Liver (tissue), 9 donors: ENCODE data around the gene FOXD1. TPM values are rescaled to one million over a fixed set of nuclear protein-coding genes. Genes with fewer than 3 reads are reported as not detected.

Source experiments
- DNase-seq: peaks from one replicate; pipeline ENCODE4 v3.0.0-alpha.2; 2017; ENCODE audit warnings: low spot score
- H3K27ac ChIP-seq, 2 donors: one replicate each; pipeline ENCODE4 v1.7.0; 2013; ENCODE audit warnings: inconsistent platforms in 2 of 2, low read length in 2 of 2, control low read depth in 1 of 2, low read depth in 1 of 2, mild to moderate bottlenecking in 1 of 2
- H3K27me3 ChIP-seq, 4 donors: one replicate each; pipeline versions ENCODE4 v1.6.1 to v1.7.0; 2013; ENCODE audit warnings: low read length in 3 of 4, inconsistent platforms in 1 of 4, mild to moderate bottlenecking in 1 of 4, moderate library complexity in 1 of 4; ENCODE audit not compliant: control insufficient read depth in 4 of 4, insufficient read depth in 4 of 4
- H3K36me3 ChIP-seq, 4 donors: one replicate each; pipeline versions ENCODE4 v1.6.1 to v1.7.0; 2013; ENCODE audit warnings: low read length in 3 of 4, mild to moderate bottlenecking in 3 of 4, low read depth in 1 of 4, moderate library complexity in 1 of 4; ENCODE audit not compliant: control insufficient read depth in 4 of 4, insufficient read depth in 3 of 4
- H3K4me1 ChIP-seq, 4 donors: one replicate each; pipeline versions ENCODE4 v1.6.1 to v1.7.0; 2013; ENCODE audit warnings: low read length in 3 of 4, mild to moderate bottlenecking in 3 of 4, moderate library complexity in 1 of 4; ENCODE audit not compliant: control insufficient read depth in 4 of 4, insufficient read depth in 4 of 4
- H3K4me3 ChIP-seq, 3 donors: one replicate each; pipeline versions ENCODE4 v1.6.1 to v1.7.0; 2013; ENCODE audit warnings: low read length in 3 of 3, control low read depth in 1 of 3, low read depth in 1 of 3, mild to moderate bottlenecking in 1 of 3
- H3K9ac ChIP-seq, 2 donors: one replicate each; pipeline ENCODE4 v1.7.0; 2013; ENCODE audit warnings: low read length in 2 of 2, mild to moderate bottlenecking in 2 of 2, moderate library complexity in 2 of 2, control low read depth in 1 of 2, low read depth in 1 of 2
- H3K9me3 ChIP-seq, 4 donors: one replicate each; pipeline versions ENCODE4 v1.6.1 to v1.7.0; 2013; ENCODE audit warnings: low read length in 3 of 4; ENCODE audit not compliant: control insufficient read depth in 4 of 4
- EGR1 ChIP-seq, 2 donors: IDR thresholded peaks; 2 replicates each; pipeline ENCODE4 v1.6.1; 2016 to 2018; ENCODE audit warnings: antibody characterized with exemption in 2 of 2, low read depth in 2 of 2
- FOXA1 ChIP-seq: IDR thresholded peaks from 2 replicates; pipeline ENCODE4 v1.6.1; 2016; ENCODE audit warnings: antibody characterized with exemption
- FOXA2 ChIP-seq: IDR thresholded peaks from 2 replicates; pipeline ENCODE4 v1.6.1; 2016; ENCODE audit warnings: antibody characterized with exemption
- GABPA ChIP-seq, 2 donors: IDR thresholded peaks in 1 of 2; conservative IDR thresholded peaks in 1 of 2; 2 replicates each; pipeline ENCODE4 v1.6.1; 2016; ENCODE audit warnings: antibody characterized with exemption in 2 of 2, mild to moderate bottlenecking in 1 of 2, moderate library complexity in 1 of 2
- HNF4A ChIP-seq, 2 donors: conservative IDR thresholded peaks; 2 replicates each; pipeline ENCODE4 v1.6.1; 2016; ENCODE audit warnings: antibody characterized with exemption in 2 of 2, mild to moderate bottlenecking in 2 of 2
- HNF4G ChIP-seq: IDR thresholded peaks from 2 replicates; pipeline ENCODE4 v1.6.1; 2016; ENCODE audit warnings: antibody characterized with exemption
- JUND ChIP-seq, 2 donors: IDR thresholded peaks; 2 replicates each; pipeline ENCODE4 v1.6.1; 2016; ENCODE audit warnings: antibody characterized with exemption in 2 of 2
- NR2F2 ChIP-seq: IDR thresholded peaks from 2 replicates; pipeline ENCODE4 v1.6.1; 2016; ENCODE audit warnings: antibody characterized with exemption
- RAD21 ChIP-seq, 2 donors: IDR thresholded peaks; 2 replicates each; pipeline ENCODE4 v1.6.1; 2016; ENCODE audit warnings: antibody characterized with exemption in 2 of 2, mild to moderate bottlenecking in 2 of 2
- RXRA ChIP-seq, 2 donors: IDR thresholded peaks; 2 replicates each; pipeline ENCODE4 v1.6.1; 2017 to 2018; ENCODE audit warnings: antibody characterized with exemption in 2 of 2, mild to moderate bottlenecking in 1 of 2
- SP1 ChIP-seq: IDR thresholded peaks from 2 replicates; pipeline ENCODE4 v1.6.1; 2018; ENCODE audit warnings: antibody characterized with exemption, mild to moderate bottlenecking
- TAF1 ChIP-seq: conservative IDR thresholded peaks from 2 replicates; pipeline ENCODE4 v1.6.1; 2016; ENCODE audit warnings: antibody characterized with exemption, mild to moderate bottlenecking
- YY1 ChIP-seq: IDR thresholded peaks from 2 replicates; pipeline ENCODE4 v1.6.1; 2016; ENCODE audit warnings: antibody characterized with exemption, mild to moderate bottlenecking
- WGBS: extraction: QIAGEN DNeasy Blood & Tissue Kit; methylation state at CpG from one replicate; pipeline ENCODE4 v1.1.7; 2013; 5-methylcytosine and 5-hydroxymethylcytosine counted together
- polyA plus RNA-seq, 2 donors: library from polyadenylated mRNA; stranded (reverse) in 1 of 2; unstranded in 1 of 2; fragments of 200-250 nt in 1 of 2; fragments of >200 nt in 1 of 2; fragmentation: Nextera tagmentation in 1 of 2; extraction: Ambion mirVana in 1 of 2; gene quantifications; one replicate each; pipeline versions ENCODE4 v1.2.1 to v1.2.3, GENCODE V29; 2013 to 2015
- total RNA-seq, 2 donors: library from RNA; depleted of rRNA; stranded (reverse); fragments of >200 nt; gene quantifications; one replicate each; pipeline ENCODE4 v1.2.3, GENCODE V29; 2014
- TF ChIP-seq, protein P1 (sequence below): IDR thresholded peaks from 2 replicates; pipeline ENCODE4 v1.6.1; 2016; ENCODE audit warnings: antibody characterized with exemption
- TF ChIP-seq, protein P2 (sequence below): IDR thresholded peaks from 2 replicates; pipeline ENCODE4 v1.6.1; 2016; ENCODE audit warnings: antibody characterized with exemption, mild to moderate bottlenecking
- TF ChIP-seq, protein P3 (sequence below): IDR thresholded peaks from 2 replicates; pipeline ENCODE4 v1.6.1; 2016; ENCODE audit warnings: antibody characterized with exemption
- TF ChIP-seq, protein P4 (sequence below): fragments of 150-350 bp; IDR thresholded peaks from 2 replicates; pipeline ENCODE4 v1.5.1; 2017; ENCODE audit warnings: improper control_type of control experiment, low read depth, low read length; ENCODE audit not compliant: missing input control
- TF ChIP-seq, protein P5 (sequence below): IDR thresholded peaks from 2 replicates; pipeline ENCODE4 v1.6.1; 2016; ENCODE audit warnings: antibody characterized with exemption
- donor health status: healthy.
- donor health status: healthy.
- donor health status: healthy.
- donor health status: healthy.
- donor health status: healthy.

The FOXD1 gene
- total and polyA plus RNA-seq, 4 donors, result not detected

DNA sequence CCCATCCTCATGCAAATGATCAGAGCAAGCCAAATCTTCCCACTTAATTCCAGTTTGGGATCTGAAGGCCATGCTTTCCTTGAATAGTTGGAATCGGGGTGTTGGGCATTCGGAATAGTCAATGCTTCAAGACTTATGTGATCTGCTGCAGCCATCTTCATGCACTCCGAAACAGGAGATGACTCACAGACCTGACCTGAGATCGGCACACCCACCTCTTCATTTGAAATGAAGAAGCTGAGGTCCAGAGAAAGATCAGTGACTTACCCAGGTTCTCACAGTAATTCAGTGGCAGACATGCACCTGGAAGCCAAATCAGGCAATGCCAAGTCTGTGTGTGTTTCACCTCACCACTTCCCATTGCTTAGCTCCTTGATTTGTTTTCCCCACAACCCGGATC lies 33.0 kb downstream of the FOXD1 start:
- peaks cover 7 to 21% (median 11%) of the 10 kb centered on the region in 4 donors for H3K27me3 ChIP-seq
- TF ChIP-seq, protein P1, sequence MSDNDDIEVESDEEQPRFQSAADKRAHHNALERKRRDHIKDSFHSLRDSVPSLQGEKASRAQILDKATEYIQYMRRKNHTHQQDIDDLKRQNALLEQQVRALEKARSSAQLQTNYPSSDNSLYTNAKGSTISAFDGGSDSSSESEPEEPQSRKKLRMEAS, result no peak
- TF ChIP-seq JUND (IDR thresholded peaks at IDR 0.05) (no peak), RAD21 (IDR thresholded peaks at IDR 0.05) (no peak), RXRA (IDR thresholded peaks at IDR 0.05) (no peak), HNF4G (no peak), TAF1 (no peak), EGR1 (IDR thresholded peaks at IDR 0.05; ENCODE audit: low read depth in 2 of 2) (no peak), HNF4A (conservative IDR thresholded peaks at IDR 0.05) (no peak), NR2F2 (no peak), YY1 (no peak)
- TF ChIP-seq, protein P2, sequence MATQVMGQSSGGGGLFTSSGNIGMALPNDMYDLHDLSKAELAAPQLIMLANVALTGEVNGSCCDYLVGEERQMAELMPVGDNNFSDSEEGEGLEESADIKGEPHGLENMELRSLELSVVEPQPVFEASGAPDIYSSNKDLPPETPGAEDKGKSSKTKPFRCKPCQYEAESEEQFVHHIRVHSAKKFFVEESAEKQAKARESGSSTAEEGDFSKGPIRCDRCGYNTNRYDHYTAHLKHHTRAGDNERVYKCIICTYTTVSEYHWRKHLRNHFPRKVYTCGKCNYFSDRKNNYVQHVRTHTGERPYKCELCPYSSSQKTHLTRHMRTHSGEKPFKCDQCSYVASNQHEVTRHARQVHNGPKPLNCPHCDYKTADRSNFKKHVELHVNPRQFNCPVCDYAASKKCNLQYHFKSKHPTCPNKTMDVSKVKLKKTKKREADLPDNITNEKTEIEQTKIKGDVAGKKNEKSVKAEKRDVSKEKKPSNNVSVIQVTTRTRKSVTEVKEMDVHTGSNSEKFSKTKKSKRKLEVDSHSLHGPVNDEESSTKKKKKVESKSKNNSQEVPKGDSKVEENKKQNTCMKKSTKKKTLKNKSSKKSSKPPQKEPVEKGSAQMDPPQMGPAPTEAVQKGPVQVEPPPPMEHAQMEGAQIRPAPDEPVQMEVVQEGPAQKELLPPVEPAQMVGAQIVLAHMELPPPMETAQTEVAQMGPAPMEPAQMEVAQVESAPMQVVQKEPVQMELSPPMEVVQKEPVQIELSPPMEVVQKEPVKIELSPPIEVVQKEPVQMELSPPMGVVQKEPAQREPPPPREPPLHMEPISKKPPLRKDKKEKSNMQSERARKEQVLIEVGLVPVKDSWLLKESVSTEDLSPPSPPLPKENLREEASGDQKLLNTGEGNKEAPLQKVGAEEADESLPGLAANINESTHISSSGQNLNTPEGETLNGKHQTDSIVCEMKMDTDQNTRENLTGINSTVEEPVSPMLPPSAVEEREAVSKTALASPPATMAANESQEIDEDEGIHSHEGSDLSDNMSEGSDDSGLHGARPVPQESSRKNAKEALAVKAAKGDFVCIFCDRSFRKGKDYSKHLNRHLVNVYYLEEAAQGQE, result no peak
- TF ChIP-seq, protein P3, sequence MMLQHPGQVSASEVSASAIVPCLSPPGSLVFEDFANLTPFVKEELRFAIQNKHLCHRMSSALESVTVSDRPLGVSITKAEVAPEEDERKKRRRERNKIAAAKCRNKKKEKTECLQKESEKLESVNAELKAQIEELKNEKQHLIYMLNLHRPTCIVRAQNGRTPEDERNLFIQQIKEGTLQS, result no peak
- H3K27ac ChIP-seq, result no peak overlapping the region
- H3K4me1 ChIP-seq, result peaks cover 5 to 14% (median 10%) of the 10 kb centered on the region in 4 donors
- H3K4me3 ChIP-seq, result no peak overlapping the region
- H3K36me3 ChIP-seq, result no peaks in the 10 kb centered on the region
- 85% methylated on average over 5 of the region's 5 CpGs for WGBS
- no peak overlapping the region for H3K9ac ChIP-seq
- DNase-seq, result no peak
- H3K9me3 ChIP-seq, result no peaks in the 10 kb centered on the region

DNA sequence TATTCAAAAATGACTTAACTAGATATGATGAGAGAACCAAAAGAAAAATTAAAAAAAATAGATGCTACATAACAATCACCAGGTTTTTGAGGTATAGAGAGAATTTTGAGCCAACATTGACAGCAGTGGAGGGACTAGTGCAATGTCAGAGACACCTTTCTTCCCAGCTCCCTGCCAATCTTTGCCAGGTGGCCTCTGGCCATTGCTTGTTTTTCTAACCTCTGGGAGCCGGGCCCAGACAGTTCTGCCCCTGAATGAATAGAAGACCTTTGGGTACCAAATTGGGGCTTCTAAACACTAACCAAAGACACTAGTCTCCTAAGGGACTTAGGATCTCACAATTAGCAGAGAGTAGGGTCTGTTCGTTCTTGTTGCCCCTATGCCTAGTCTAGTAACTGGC lies 33.4 kb downstream of the FOXD1 start:
- peaks cover 5 to 11% (median 8%) of the 10 kb centered on the region in 4 donors for H3K4me1 ChIP-seq
- no peak overlapping the region for H3K4me3 ChIP-seq
- H3K27me3 ChIP-seq, result peaks cover 7 to 16% (median 9%) of the 10 kb centered on the region in 4 donors
- no peak for TF ChIP-seq HNF4A (conservative IDR thresholded peaks at IDR 0.05)
- no peak for TF ChIP-seq FOXA1
- TF ChIP-seq, protein P1, result no peak
- TF ChIP-seq, protein P3, result no peak
- no peak for TF ChIP-seq TAF1
- no peak for TF ChIP-seq YY1
- no peak for TF ChIP-seq HNF4G
- TF ChIP-seq, protein P4, sequence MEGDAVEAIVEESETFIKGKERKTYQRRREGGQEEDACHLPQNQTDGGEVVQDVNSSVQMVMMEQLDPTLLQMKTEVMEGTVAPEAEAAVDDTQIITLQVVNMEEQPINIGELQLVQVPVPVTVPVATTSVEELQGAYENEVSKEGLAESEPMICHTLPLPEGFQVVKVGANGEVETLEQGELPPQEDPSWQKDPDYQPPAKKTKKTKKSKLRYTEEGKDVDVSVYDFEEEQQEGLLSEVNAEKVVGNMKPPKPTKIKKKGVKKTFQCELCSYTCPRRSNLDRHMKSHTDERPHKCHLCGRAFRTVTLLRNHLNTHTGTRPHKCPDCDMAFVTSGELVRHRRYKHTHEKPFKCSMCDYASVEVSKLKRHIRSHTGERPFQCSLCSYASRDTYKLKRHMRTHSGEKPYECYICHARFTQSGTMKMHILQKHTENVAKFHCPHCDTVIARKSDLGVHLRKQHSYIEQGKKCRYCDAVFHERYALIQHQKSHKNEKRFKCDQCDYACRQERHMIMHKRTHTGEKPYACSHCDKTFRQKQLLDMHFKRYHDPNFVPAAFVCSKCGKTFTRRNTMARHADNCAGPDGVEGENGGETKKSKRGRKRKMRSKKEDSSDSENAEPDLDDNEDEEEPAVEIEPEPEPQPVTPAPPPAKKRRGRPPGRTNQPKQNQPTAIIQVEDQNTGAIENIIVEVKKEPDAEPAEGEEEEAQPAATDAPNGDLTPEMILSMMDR, result no peak
- TF ChIP-seq, protein P2, result no peak
- TF ChIP-seq RXRA (IDR thresholded peaks at IDR 0.05), result no peak
- no peak for TF ChIP-seq FOXA2
- TF ChIP-seq, protein P5, sequence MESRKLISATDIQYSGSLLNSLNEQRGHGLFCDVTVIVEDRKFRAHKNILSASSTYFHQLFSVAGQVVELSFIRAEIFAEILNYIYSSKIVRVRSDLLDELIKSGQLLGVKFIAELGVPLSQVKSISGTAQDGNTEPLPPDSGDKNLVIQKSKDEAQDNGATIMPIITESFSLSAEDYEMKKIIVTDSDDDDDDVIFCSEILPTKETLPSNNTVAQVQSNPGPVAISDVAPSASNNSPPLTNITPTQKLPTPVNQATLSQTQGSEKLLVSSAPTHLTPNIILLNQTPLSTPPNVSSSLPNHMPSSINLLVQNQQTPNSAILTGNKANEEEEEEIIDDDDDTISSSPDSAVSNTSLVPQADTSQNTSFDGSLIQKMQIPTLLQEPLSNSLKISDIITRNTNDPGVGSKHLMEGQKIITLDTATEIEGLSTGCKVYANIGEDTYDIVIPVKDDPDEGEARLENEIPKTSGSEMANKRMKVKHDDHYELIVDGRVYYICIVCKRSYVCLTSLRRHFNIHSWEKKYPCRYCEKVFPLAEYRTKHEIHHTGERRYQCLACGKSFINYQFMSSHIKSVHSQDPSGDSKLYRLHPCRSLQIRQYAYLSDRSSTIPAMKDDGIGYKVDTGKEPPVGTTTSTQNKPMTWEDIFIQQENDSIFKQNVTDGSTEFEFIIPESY, result no peak
- no peak for TF ChIP-seq RAD21 (IDR thresholded peaks at IDR 0.05)
- no peak for TF ChIP-seq EGR1 (IDR thresholded peaks at IDR 0.05; ENCODE audit: low read depth in 2 of 2)
- no peak for TF ChIP-seq GABPA (IDR thresholded peaks at IDR 0.05 in 1 of 2, conservative IDR thresholded peaks at IDR 0.05 in 1 of 2)
- TF ChIP-seq SP1, result no peak
- H3K9me3 ChIP-seq, result no peaks in the 10 kb centered on the region
- no peaks in the 10 kb centered on the region for H3K36me3 ChIP-seq
- no peak overlapping the region for H3K9ac ChIP-seq
- H3K27ac ChIP-seq, result no peak overlapping the region
- 52% methylated on average over 2 of the region's 2 CpGs for WGBS
- DNase-seq, result no peak
